GM19099 (cell line): ENCODE results near the gene SLC23A3.

Experiments used
- POLR2A ChIP-seq: IDR thresholded peaks from 3 replicates; pipeline ENCODE4 v1.6.1; 2011; ENCODE audit warnings: low read depth; ENCODE audit not compliant: insufficient read length; ENCODE audit errors: extremely low read depth

SLC23A3 gene

GRCh38 chr2:219140722-219141121 lies 29.1 kb downstream of the SLC23A3 start:
- no peak for TF ChIP-seq POLR2A

DNA sequence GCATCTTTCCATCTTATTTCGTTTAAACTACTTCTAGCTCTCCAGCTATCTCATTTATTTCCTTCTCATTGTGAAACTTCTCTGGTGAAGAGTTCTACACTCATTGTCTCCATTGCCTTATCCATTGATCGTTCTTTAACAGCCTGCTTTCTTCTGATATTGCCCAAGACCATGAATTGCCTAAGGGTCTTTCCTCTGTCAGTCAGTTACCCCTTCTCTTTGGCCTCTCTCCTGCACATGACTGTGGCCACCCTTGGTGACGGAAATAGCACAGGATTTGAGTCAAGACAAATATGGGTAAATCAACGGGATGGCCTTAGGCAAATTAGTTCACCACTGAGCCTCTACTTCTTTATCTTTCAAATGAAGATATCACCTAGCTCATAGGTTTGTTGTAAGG lies 35.9 kb downstream of the SLC23A3 start:
- TF ChIP-seq POLR2A, result no peak

DNA sequence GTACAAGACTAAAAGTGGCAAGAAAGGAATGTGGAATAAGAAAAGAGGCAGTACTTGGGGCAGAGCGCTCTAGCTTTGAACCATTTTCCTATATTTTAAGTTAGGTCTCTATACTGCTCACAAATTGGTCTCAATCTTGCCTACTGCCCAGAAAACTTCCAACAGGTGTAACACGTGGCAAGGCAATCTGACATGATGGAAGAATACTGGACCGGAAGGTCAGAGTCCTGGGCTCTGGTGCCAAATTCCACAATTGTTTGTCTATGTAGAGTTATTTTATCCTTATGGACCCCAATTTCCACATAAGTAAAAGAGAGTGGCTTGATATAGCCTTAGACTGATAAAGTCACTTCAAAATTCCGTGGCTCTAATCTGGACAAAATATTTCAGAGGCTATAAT lies 38.1 kb downstream of the SLC23A3 start:
- TF ChIP-seq POLR2A, result no peak

- no peak for TF ChIP-seq POLR2A
These were observed 38.5 kb downstream of the SLC23A3 start for GRCh38 chr2:219131327-219131726.

DNA sequence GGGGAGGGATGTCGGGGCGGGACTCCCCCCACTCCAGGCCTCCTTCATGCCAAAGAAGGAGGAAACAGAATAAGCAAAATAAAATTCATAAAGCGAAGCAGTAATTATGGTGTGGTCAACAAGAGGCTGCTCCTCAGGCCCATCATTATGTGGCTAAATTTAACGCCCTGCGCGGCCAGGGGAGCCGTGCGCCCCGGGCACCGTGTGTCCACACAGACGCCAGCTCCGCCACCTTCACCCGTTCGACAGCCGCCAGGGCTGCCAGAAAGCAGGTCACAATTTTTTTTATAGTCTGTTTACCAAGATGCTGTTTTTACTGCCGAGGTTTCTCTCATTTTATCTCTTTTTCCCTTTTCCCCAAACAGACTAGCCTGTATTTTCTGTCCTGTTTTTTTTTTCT lies 40.2 kb downstream of the SLC23A3 start:
- TF ChIP-seq POLR2A, result no peak

GRCh38 chr2:219128396-219128795 lies 41.4 kb downstream of the SLC23A3 start:
- TF ChIP-seq POLR2A, result no peak

GRCh38 chr2:219127037-219127635 lies 42.7 kb downstream of the SLC23A3 start:
- TF ChIP-seq POLR2A, result no peak

GRCh38 chr2:219126555-219126954 lies 43.3 kb downstream of the SLC23A3 start:
- TF ChIP-seq POLR2A, result no peak

- no peak for TF ChIP-seq POLR2A
These were observed 44.0 kb downstream of the SLC23A3 start for GRCh38 chr2:219125886-219126270.

DNA sequence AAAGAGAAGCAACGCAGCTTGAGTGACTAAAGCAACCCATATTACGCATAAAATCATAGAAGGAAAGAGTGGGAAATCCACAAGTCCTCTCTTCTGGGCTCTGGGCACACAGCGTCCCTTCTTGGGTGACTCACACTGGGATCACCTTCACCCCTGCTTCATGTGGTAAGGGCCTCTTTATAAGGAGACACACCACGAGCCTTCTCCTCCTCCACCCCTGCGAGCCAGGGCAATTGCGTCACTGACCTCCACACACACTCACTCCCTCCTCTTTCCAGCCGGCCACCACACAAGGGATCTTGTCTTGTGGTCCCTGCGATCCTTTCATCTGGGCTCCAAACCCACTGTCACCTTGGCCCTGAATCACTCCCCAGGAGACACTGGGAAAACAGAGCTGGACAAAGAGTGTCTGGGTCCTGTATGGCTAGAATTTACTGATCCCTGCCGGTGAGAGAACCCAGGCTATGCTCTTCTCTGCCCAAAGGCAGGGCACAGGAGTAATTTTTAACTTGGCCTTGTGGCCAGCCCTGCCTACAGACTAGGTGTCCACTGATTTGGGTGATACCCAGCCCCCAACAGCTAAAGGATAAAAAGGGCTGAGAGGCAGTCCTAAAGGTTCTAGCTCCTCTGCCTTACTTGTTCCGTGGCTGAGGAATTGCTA lies 44.5 kb downstream of the SLC23A3 start:
- no peak for TF ChIP-seq POLR2A

DNA sequence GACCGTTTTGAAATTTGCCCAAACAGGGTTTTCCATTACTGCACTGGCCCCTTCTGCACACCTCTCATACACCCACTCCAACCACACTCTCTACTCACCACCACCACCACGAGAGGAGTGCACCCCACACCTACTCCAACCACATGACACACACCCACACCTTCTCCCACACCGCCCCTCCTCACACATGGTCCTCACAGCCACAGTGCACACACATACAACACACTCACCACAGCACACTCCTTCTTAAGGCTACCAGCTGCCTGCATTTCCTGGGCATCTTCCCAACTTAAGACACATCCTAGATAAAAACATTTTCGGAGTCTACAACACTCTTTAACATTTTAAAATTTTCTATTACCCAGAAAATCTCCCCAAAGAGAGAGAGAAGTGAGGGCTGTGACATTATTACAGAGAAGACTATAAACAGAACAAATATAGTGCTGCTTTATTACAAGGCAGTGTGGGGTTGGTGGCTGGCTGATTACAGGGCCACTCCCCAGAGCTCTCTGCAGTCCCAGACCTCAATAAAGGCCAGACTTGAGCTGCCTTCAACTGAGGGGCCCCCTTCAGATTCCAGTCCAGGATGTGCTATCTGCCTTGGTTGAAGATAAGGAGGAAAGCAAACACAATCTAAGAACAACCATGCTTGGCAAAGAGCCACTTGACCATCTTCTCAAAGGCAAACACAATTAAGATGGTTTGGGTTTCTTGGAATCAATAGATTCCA lies 45.3 kb downstream of the SLC23A3 start:
- no peak for TF ChIP-seq POLR2A

DNA sequence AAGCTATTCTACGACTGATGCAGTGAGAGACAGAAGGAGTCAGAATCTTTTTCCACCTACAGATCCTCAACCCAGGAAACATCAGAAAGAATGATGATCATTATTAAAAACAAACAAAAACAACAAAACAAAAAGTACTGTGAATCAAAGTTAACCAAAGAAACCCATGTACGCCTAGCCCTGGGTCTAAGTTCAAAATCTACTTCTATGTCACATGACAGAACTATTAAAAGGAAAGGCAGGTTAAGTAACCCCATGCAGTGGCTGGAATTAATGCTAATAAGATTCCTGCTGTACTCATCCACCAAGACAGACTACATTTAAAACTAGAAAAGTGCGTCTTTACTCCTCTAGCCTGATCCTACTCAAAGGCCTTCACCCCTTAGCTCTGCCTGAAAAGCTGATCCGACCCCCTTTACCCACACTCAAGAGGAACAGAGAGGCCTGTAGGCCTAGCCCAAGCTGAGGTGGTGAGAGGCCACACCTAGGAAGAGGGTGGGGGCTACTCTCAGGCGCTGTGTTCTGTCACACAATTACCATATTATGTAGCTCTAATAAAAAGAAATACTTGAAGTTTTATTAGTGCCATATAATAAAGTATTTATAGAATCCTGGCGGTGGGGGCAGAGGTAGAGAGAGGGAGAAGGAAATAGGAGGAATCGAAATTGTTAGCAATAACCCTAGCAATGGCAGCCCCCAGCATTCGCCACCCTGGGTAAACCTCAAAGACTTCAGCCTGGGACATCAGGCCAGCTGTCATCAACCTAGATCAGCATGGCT lies 46.3 kb downstream of the SLC23A3 start:
- TF ChIP-seq POLR2A, result no peak

DNA sequence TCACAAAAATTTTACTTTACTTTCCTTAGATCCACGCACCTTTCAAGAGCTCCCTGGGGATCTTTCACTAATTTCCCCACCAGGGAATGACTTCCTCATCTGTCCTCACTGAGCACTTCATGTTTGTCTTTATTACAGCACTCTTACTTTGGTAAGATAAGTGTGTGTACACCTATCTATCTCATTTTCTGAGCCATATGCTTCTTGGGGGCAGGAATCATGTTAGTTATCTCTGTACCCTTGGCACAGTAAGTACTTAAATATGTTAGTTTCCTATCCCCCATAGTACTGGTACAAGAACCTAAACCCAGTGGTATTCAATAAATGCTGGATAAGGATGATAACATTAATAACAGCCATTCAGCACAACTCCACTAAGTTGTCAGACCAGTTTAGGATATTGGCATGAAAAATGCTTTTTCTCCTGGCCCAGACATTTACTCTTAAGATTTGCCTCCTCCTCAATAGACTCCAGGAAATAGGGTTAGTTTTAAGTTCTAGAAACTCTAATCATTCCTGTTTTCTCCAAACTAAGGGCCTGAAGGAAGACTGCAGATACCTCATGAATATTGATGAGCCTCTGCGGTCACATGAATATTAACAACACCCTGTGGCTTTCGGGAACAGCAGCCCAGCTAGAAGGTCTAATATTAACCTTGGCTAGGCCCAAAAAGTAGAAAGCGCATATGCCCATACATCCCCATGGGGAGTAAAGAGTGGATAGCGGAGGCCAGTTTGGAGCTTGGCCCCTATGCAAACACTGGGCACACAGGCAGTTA lies 47.4 kb downstream of the SLC23A3 start:
- TF ChIP-seq POLR2A, result no peak

DNA sequence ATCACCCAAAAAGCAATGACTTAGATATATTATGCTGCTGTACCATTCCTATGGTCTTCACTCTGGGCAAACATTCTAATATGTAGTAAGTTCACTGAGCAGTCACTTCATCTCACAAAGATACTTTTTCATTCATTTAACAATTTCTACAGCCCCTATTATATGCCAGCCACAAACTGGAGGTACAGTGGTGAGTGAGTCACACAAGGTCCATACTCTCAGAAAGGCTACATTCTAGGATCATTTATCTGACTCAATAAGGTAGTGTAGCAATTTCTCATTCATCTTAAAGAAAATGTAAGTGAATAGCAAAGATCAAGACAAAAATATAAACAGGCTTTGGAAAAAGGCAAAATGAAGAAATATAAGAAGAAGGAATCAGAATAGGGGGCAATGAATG lies 49.7 kb downstream of the SLC23A3 start:
- no peak for TF ChIP-seq POLR2A
